GM19372 (cell line): Measurements from ENCODE around the gene USP50.
"Not testable (repeated sequence)": the region's sequence is repeated elsewhere in the genome, so short reads cannot be mapped to it uniquely, and the experiment has no call there.

Experiments used
- ATAC-seq: cut with Tn5 transposase; IDR thresholded peaks from one replicate; pipeline ENCODE4 v1.9.1; 2021; ENCODE audit warnings: mild to moderate bottlenecking, low read depth, moderate library complexity; ENCODE audit not compliant: unreplicated experiment

USP50 gene

DNA sequence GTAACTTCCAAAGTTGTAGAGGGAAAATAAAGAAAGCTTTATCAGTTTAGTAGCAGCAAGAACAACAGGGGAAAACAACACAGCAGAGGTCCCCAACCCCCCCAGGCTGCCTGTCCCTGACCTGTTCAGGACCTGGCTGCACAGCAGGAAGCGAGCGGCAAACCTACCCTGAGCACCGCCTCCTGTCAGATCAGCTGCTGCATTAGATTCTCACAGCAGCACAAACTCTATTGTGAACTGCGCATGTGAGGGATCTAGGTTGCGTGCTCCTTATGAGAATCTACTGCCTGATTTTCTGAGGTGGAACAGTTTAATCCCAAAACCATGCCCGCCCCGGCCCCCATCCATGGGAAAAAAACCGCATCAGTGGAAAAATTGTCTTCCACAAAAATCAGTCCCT lies 40.3 kb downstream of the USP50 start:
- ATAC-seq, result no peak

DNA sequence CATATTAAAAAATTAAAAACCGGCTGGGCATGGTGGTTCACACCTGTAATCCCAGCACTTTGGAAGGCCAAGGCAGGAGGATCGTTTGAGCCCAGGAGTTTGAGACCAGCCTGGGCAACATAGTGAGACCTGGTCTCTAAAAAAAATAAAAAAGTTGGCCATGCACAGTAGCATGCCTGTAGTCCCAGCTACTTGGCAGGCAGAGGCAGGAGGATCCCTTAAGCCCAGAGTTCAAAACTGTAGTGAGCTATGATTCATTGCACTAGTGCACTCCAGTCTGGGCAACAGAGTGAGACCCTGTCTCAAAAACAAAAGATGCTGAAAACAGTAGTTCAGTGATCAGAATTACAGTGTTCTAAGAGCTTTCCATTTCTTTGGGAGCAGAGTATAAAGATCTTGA lies 40.8 kb downstream of the USP50 start:
- not testable (repeated sequence) for ATAC-seq

DNA sequence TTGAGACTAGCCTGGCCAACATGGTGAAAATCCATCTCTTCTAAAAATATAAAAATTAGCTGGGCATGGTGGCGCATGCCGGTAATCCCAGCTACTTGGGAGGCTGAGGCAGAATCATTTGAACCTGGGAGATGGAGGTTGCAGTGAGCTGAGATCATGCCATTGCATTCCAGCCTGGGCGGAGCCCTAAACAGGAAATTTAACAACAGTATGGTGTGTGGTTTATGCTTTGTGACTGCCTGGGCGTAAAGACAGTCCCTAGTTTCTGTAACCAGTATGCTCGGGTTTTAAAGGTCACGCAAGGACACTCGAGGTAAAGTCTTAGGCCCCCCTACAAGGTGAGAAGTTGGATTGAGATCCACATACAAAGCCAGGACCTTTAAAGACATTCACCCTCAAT lies 43.3 kb downstream of the USP50 start:
- ATAC-seq, result no peak

DNA sequence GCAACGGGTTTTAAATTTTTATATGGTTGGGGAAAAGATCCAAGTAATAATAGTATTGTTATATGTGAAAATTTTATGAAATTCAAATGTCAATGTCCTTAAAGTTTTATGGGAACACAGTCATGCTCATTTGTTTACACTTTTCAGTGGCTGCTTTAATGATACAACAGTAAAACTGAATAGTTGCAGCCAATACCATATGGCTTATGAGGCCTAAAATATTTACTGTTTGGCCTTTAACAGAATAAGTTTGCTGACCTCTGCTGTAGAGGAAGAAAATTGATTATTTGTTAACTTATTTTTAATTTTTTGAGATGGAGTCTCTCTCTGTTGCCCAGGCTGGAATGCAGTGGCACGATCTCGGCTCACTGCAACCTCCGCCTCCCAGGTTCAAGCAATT lies 44.7 kb downstream of the USP50 start:
- ATAC-seq, result no peak

DNA sequence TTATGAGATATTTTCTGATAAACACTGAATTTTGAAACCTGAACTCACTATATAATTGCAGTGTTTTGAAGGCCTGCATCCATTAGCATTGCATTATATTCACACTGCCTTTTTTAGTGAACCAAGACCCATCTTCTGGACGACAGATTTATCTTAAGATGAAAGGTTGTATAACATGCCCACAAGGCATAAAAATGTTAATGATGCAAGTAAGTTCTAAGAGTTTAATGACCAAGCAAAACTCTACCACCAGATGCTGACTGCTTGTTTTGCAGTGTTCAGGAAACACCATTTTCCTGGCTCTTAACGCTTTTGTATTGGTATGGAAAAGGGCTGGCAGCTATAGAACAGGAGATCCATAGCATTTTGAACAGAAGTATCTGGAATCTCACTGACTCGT lies 46.1 kb downstream of the USP50 start:
- no peak for ATAC-seq

DNA sequence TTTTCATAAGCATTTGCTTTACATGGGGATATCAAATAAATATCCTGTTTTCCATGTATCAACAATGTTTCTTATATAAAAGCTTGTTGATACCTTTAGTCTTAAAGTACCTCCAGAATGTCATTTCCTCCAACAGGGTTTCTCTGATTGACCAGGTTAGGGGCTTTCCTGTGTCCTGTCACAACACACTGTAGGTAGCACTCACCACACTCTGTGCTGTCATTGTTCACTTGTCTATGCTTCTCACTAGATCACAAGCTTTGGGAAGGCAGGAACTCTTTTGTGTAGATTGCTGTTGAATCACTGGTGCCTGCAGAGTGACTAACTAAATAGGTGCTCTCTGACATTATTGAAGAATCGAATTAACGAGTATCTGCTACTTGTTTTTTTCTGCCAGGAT lies 49.8 kb downstream of the USP50 start:
- ATAC-seq, result no peak

DNA sequence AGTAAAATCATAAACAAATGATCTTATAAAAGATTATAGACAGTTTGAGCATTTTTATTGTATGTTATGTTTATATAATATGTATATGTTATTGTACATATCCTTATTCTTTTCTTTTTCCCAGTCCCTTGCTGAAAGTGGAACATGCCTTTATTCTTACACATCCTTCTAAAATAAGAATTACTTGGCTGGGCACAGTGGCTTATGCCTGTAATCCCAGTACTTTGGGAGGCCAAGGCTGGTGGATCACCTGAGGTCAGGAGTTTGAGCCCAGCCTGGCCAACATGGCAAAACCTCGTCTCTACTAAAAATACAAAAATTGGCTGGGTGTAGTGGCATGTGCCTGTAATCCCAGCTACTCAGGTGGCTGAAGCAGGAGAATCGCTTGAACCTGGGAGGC lies 51.9 kb downstream of the USP50 start:
- not testable (repeated sequence) for ATAC-seq

DNA sequence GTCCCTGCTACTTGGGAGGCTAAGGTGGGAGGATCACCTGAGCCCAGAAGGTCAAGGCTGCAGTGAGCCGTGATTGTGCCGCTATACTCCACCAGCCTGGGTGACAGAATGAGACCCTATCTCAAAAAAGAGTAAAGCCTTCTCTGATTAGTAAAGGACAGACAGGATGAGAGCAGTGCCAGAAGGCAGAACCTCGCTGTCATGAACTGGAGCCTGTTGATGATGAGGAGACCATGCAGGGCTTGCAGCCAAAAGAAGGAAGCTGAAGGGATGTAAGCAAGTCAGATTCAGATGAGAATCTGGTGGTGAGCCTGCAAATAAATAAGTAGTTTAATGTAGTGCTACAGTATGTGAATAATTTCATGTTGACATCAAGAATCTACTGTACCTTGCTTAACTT lies 52.8 kb downstream of the USP50 start:
- ATAC-seq, result no peak

DNA sequence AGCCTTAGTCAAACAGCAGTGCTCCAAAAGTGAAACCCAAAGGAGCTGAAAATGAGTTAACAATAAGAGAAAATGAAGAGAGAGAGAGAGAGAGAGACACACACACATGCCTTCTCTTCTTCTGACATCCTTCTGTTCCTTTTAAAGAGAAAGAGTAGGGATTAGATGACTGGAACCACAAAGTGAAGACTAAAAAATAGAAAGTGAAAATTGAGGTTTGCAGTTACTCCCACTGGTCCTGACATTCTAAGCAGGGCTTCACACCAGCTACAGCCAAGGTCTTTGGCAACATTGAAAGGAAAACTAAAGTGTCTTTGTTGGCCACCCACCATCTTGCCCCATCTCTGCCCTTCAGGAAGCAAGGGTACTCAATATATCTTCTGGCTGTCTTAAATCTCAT lies 59.2 kb downstream of the USP50 start:
- no peak for ATAC-seq

DNA sequence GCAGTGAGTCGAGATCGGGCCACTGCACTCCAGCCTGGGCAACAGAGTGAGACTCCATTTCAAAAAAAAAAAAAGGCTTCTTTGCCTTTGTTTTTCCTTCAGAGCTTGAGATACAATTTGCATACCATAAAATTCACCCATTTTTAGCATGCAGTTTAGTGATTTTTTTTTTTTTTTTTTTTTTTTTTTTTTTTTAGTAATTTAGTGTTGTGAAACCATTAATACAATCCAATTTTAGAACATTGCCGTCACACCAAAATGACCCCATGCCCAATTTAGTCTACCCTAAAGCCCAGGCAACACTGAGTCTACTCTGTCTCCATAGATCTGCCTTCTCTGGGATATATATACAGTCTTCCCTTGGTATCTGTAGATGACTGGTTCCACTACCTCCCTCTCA lies 61.1 kb downstream of the USP50 start:
- no peak for ATAC-seq

DNA sequence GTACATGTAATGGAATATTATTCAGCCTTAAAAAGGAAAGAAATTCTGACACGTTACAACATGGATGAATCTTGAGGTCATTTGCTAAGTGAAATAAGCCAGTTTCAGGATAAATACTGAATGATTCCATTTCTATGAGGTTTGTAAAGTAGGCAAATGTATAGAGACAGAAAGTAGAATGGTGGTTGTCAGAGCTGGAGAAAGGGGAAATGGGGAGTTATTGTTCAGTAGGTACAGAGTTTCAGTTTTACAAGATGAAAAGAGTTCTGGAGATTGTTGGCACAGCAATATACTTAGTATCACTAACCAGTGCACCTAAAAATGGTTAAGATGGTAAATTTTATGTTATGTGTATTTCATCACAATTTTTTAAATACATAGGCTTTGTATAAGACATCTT lies 61.7 kb downstream of the USP50 start:
- ATAC-seq, result no peak

DNA sequence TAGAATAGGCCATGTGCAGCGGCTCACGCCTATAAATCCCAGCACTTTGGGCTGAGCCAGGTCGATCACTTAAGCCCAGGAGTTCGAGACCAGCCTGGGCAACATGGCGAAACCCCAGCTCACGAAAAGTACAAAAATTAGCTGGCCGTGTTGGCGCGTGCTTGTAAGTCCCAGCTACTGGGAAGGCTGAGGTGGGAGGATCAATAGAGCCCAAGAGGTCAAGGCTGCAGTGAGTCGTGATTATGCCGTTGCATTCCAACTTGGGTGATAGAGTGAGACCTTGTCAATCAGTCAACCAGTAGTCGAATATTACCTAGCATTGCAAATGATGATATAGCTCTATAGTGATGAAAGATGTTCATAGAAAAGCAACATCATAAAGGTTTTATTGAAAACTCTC lies 70.3 kb downstream of the USP50 start:
- ATAC-seq, result no peak

DNA sequence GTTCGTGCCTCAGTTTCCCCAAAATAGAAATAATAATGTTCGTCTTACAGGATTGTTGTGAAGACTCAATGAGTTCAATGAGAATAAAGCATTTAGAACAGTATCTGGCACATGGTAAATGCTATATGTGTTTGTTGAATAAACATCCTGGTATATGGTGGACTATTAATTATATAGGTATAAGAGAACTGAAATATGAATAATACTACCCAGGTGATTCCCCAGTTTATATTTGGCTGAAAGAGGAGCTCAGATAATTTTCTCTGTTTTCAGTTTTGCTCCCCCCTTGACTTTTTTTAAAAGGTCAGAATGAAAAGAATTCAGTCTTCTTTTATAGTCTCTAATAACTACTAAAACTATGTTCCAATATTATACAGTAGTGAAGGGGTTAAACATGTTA lies 75.4 kb downstream of the USP50 start:
- no peak for ATAC-seq

DNA sequence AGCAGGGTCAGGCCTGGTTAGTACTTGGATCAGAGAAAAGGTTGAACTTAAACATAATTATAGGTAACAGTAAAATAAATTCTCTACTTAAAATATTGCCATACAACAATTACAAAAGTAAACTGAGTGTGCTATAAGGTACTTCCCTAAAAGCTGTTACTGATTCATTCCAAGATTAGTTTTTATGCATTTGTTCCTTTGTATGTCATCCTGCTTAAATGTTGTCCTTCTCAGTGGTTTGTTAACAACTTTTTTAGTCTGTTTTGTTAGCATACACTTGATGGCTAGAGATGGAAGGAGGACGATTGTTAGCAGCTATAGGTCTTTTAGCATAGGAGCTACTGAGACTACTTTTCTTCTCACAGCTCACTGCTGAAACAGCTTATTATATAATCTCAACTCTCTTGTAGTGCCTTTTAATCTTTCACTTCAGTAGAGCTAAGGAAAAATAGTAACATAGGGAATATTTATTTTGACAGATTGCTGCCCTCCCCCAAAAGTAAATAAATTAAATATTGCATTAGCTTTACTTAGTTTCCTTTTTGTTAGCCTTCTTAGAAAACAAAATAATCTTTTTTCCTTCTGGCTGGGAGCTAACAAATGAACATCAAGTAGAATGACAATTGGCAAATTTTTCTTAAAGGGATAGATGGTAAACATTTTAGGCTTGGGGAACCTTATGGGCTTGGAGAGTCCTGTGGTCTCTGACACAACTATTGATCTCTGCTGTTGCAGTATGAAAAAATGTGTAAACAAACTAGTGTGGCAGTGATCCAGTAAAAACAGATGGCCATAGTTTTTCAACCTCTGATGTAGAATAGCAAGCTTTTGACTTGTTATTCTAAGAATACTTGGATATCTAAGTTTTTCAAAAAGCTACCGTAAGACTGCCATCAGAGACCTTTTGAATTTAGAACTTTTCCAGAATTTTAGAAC lies 82.8 kb downstream of the USP50 start:
- no peak for ATAC-seq

DNA sequence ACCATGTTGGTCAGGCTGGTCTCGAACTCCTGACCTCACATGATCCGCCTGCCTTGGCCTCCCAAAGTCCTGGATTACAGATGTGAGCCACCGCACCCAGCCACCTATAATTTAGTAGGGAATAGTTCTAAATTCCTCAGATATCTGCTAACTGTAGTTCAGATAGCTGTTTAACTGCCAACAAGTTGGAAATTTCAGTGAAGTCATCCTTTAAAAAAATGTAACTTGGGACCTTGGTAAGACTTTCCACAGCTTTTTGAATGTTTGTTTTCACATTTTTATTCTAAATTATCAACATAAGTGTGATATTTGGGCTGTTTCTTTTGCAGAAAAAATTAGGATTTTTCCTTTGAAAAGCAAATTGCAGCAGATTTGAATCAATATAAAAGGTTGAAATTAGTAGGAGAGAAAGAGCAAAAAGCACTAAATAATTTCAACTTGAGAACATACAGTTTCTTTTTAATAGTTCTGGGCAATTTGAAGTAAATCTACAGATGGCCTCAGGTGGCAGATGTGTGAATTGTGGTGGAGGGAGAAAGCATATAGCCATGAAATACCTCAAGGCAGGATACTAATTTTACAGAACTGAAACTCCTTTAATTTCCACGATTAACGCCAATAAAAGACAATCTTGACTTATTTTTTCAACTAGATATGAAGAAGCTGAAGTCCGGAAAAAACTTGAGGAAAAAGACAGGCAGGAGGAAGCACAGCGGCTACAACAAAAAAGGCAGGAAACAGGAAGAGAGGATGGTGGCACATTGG lies 87.9 kb downstream of the USP50 start:
- ATAC-seq, result no peak

DNA sequence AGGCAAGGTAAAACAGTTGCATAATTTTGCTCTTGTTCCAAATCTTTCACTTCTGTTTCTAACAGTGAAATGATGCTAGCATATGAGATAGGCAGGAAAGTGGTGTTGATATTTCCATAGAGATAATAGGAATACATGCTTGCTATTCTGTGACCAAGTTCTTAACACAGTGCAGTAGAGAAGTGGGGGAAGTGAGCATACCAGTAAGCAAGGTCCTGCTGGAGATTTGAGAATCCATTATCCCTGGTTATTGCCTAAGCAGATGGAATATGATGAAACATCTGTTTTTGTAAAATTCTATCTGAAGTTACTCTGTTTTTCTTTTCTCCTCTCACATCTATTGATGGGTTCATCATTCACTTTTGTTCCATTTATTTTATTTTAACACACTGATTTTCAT lies 93.5 kb downstream of the USP50 start:
- no peak for ATAC-seq
